ENCODE measurements around the gene DCBLD2. TPM values are rescaled to one million over a fixed set of nuclear protein-coding genes. Genes with fewer than 3 reads are reported as not detected.
"Not testable (repeated sequence)": the region's sequence is repeated elsewhere in the genome, so short reads cannot be mapped to it uniquely, and the experiment has no call there.

DCBLD2 gene
- total RNA-seq, 1 experiment from 2014 or later = 1,036 TPM

DNA sequence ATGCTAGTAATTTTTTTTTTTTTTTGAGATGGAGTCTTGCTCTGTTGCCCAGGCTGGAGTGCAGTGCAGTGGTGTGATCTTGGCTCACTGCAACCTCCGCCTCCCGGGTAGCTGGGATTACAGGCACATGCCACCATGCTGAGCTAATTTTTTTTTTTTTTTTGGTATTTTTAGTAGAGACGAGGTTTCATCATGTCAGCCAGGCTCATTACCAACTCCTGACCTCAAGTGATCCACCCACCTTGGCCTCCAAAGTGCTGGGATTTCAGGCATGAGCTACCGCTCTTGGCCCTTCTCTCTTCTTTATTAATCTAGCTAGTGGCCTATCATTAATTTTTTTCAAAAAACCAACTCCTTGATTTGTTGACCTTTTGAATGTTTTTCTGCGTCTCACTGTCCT lies 70.4 kb downstream of the DCBLD2 start:
- not testable (repeated sequence) for DNase-seq (ENCODE audit: low spot score)

DNA sequence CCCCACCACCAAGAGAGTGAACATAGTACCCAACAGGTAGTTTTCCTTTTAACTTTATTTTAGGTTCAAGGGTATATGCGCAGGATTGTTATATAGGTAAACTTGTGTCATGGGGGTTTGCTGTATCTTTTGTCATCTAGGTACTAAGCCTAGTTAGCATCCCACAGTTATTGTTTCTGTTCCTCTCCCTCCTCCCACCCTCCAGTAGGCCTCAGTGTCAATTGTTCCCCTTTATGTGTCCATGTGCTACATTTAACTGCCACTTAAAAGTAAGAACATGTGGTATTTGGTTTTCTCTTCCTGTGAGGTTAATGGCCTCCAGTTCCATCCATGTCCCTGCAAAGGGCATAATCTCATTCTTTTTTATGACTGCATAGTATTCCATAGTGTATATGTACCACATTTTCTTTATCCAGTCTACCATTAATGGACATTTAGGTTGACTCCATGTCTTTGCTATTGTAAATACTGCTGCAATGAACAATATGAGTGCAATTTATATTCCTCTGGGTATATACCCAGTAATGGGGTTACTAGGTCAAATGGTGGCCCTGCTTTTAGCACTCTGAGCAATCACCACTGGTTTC lies 72.2 kb downstream of the DCBLD2 start:
- no peak for DNase-seq (ENCODE audit: low spot score)

DNA sequence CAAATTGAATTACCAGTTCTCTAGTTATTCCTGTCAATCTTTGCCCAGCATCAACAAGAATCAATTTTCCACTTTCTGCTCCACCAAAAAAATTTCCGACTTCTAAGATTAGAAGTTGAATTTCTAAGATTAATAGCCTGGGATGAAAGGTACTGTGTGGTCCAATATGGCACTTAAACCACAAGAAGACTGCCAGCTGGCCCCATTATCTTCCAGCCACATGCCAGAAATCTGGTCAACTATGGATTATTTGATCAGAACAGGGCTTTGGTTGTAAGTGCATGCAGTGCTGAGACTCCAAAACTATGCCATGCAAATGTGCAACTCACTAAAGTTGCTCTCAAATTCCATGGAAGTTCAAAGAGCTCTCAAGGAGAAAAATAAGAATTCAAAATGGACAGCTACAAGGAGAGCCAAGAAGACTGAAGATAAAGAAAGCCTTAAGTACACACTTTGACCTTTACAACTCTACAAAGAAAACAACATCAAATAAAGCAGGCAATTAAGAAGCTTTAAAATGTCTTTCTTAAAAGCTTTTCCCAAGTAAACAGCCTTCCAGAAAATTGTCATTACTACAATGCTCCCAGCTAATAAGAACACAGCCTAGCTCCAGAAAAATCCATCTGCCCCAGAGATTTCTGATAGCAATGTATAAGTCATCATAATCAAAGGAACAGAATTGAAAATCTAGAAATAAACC lies 74.1 kb downstream of the DCBLD2 start:
- no peak for DNase-seq (ENCODE audit: low spot score)

DNA sequence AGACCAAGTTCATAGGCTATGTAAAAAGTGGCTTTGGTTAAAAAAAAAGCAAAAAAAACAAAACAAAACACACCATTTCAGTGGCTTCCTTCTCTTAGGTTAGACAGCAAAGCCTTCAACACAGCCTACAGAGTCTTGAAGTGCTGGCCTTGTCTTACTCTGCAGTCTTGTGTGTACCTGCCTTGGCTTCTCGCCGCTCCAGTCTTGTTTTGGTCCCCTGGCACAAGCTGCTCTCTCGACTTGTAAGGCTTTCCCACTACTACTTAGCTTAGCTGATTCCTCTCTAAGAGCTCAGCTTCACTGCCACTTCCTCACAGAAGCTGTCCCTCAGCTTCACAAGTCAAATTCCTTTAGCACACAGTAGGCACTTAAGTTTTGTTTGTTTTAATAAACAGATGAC lies 75.4 kb downstream of the DCBLD2 start:
- no peak for DNase-seq (ENCODE audit: low spot score)

DNA sequence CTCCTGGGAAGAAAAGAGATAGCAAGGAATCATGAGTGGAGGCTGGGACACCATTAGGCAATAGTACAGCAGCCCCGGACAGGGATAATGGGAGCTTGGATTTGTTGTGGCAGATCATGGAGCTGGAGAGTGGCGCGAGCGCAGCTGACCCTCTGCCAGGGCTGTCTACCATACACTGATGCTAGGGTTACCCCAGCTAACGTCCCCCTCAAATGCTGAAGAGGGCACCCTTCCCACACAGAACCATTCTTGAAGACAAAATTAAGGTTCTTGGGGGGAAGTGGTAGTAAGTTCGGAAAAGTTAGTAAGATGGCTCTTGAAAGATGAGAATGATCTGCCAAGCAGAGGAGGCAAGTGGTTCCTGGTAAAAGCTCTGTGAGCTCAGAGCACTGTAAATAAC lies 77.2 kb downstream of the DCBLD2 start:
- DNase-seq (ENCODE audit: low spot score) = no peak

DNA sequence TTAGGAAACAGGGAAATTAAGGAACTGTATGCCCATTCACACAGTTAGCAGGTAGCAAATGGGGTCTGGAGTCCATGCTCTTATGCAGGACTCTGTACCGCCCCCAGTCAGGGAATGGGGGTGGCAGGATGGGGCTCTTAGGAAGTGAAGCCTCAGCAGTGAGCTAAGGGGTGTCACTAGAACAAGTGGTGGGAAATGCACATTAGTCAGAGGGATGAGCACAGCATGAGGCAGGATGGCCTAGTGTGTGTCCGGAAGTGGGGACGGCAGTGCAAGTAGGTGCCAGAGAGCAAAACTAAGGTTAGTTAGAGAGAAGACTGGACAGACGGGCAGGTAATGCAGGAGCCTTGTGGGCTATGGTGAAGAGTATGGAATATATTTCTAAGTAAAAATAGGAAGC lies 77.7 kb downstream of the DCBLD2 start:
- peak; percentile 85 for DNase-seq (ENCODE audit: low spot score)

DNA sequence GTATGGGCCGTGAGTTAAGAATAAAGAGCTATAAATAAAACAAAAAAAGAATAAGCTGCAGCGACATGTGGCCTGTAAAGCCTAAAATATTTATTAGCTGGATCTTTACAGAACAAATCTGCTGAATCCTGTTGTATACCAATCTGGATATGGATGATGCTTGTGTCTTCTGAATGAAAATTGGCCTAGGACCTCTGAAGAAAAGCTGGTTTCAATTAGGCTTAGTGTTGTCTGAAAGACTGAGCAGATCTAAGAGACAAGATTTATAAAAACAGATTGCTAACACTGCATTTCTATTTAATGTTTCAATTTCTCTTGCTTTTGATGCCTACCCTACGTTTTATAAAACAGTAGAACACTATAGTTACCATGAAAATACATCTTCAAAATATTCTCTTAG lies 80.4 kb downstream of the DCBLD2 start:
- DNase-seq (ENCODE audit: low spot score) = no peak

DNA sequence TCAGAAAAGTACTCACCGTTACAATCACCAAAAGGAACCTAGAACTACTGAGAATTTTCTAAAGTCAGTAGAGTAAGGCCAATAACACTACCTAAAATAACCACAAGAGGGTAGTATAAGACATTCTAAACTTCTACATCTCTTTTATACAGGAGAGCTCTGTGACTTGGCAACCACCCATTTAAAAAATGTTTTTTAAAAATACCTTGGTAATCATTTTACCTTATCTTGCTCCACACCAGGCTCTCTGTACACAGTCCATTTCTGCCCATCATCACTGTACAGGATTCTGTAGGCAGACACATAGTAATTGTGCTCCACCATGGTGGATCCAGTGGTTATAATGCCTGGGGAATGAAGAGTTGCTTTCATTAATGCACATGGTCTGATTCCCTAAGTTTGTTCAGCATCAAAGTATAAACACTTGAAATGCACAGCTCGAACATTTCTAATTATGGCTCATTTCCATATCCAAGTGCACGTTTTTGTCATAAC lies 83.9 kb downstream of the DCBLD2 start:
- peak; percentile 73 for DNase-seq (ENCODE audit: low spot score)

DNA sequence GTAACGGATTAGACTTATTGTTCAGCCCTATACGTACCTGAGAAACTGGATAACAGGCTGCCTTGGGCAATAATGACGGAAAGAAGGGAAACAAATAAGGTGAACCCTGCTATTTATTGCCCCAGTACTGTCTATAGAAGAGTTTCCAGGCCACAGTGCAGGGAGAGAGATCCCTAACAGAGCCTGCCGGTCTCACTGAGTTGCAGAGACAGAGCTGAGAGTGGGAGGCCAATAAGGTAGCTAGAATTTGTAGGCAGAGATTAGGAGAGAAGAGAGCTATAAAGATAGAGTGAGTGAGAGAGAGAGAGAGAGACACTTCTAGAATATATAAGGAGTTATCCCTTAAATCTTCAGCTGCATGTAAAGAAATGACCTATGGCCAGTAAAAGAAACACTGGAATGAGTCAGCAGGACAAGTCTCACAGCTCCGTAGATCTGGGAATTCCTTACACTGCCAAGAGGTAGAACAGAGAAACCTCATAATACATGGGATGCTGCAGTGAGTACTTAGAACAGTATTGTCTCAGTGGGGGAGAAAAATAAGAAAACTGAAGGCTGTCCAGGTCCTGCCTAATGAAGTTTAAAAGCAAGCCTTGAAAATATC lies 86.6 kb downstream of the DCBLD2 start:
- peak; percentile 67 for DNase-seq (ENCODE audit: low spot score)

DNA sequence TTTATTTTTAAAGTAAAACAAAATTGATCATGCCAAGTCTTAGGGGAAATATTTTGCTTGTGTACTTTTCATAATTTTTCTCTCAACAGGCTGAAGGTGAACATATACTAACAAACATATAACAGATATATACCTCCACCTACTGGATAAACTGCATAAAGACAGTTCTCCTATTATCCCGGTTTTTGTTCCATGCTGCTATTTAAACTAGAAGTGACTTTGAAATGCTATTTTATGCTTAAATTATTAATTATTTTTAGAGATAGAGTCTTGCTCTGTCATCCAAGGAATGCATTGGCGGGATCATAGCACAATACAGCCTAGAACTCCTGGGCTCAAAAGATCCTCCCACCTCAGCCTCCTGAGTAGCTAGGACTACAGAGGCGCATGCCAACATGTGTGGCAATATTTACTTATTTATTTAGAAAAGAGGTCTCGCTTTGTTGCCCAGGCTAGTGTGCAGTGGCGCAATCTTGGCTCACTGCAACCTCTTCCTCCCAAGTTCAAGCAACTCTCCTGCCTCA lies 88.6 kb downstream of the DCBLD2 start:
- DNase-seq (ENCODE audit: low spot score) = peak; percentile 48

DNA sequence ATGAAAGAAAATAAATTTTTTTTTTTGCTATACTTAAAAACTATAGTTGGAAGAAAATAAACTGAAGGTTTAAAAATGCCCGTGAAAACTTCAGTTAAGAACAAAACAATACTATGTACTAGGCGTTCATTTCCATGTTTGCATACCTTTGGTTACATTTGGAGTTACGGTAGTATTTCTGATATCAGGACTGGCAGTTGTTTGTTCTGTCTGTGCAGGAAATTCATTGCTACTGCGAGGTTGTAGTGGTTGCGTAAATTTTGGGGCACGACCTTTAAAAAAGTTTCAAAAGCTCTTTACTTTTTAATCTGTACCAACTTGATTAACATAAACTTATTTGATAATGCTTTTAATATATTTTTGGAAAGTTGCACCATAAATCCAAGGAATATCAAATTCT lies 90.4 kb downstream of the DCBLD2 start:
- no peak for DNase-seq (ENCODE audit: low spot score)

DNA sequence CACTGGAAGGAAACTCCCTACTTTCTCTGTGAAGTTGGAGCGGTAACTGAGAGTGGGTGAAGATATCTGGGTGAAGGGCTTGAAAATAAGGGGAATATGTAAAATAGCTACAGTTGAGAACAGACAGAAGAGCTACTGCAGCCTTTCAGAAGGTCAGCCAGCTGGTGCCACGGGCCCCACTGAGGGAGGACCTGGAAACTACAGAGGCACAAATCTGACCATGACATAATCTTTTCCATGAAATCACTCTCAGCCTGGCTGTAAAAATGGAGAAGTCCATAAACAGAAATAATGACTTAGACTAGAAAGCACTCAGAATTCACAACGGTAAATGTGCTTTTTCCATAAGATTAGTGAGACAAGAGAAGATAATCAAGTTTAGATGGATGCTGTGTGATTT lies 91.9 kb downstream of the DCBLD2 start:
- DNase-seq (ENCODE audit: low spot score) = no peak

DNA sequence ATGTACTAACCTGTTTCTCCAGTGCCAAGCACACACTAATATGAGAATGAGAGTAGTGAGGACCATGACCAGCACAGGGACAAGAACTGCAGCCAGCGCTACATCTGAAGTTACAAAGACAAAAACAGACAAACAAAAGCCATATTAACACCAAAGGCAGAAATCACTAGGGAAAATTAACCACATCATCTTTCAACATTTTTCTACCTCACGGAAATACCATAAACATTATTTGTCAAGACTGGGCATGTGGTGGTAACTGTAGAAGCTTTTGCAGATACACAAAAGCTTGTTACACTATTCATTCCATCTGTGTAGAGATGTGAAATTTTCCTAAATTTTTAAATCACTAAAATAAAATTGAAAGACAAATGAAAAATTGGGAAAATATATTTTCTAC lies 93.4 kb downstream of the DCBLD2 start:
- DNase-seq (ENCODE audit: low spot score) = no peak

DNA sequence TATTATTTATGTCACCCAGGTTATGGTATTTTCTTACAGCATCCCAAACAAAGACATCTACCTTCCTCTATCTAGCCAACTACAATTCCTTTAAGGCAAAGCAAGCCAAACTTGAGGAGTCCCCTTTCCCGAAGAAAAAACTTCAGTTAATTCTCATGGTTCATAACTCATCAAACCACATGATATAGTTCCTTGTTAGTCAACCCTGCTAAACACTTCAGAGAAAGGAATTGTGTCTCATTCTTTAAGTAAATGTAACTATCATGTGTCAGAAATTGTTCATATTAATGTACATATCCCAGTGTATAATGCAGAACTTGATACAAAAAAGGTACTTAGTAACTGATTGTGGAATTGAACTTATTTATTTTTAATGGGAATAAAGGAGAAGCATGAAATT lies 93.9 kb downstream of the DCBLD2 start:
- no peak for DNase-seq (ENCODE audit: low spot score)

DNA sequence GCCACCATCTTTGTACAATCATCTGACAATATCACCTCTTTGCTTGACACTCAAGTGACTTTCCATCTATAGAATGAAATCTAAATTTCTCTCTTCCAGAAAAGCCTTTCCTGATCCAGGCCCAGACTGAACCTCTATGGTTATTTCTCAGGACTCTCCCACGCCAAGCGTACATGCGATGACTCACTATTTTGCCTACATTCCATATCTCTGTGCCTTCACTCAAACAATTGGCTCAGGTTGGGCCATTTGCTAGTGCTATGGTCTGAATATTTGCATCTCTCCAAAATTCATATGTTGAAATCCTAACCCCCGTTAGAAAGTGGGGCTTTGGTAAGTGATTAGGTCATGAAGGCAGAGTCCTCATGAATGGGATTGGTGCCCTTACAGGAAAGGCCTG lies 94.5 kb downstream of the DCBLD2 start:
- no peak for DNase-seq (ENCODE audit: low spot score)

DNA sequence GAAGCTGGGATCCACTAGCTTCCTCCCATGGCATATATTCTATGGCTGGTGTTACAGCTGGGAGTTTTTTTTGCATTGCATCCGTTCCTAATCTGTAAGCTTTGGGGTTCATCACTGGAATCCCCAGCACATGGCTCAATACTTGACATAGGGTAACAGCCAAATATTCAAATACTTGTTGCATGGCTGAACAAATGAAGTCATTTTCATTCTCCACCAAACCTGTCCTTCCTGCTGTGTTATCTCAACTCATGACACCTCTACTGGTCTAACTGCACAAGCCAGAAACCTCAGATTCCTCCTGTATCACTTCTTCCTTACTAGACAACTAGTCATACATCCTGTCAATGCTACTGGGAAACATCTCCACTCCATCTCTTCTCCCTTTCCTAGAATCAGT lies 95.0 kb downstream of the DCBLD2 start:
- no peak for DNase-seq (ENCODE audit: low spot score)

DNA sequence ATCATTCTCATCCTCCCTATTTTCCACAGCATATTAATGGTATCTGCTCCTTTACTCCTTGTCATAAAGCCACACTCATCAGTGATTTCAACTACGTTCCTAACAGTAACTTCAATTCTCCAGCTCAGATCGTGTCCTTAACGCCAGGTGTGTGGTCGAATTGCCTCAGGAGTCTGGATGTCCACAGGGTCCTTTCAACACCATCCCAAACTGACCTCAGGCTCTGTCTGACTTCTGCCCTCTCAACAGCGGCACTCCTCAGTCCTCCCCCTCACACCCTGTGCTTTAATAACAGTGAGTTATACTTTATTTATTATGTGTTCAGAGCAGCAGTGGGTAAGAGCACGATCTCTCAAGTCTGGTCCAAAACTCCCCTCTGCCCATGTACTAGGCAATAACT lies 95.9 kb downstream of the DCBLD2 start:
- DNase-seq (ENCODE audit: low spot score) = no peak

DNA sequence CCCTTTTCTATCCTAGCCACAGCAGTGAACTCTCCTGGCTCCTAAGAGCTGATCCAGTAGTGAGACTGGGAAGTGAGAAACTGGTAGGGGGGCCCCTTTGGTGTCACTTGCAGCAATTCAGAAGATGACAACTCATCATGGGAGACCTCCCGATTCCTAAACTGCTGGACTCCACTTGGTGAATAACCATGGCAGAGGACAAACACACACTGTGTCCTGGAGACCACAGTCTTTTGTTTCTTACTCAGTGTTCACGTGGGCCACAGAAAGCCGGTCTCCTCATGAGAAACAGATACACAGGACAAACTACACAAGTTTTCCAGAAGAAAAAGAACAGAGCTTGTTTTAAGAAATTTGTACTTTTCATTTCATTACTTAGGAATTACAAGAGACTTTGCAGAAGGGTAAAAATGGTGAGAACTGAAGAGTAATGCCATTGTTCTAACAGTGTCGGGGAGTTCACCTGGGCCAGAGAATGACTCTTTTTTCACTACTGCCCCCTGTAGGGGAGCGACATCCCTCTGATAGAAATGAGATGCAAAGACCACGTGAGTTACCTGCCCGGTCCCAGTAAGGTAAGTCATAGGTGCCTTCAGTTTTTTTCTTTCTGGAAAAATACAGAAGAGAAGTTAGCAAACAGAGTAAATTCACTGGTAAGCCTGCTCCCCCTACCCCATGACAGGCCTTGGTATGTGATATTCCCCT lies 100.3 kb downstream of the DCBLD2 start:
- no peak for DNase-seq (ENCODE audit: low spot score)

DNA sequence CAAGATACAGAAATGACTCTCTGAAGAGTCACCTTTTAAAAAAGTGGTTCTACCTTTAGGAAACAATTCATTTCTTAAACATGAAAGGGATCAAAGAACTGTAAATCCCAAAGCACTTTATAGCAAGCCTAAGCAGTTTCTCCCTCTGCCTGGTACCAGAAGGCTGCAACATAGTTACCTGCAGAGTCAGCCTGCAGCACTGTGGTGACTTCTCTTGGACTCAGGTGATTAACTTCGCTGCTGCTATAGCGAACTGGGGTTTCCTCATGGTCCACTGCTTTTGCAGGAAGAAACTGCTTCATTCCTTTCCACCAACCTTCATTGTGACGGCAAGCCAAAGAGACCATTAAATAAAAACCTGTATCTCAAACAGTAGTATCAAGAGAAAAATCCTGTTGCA lies 101.1 kb downstream of the DCBLD2 start:
- no peak for DNase-seq (ENCODE audit: low spot score)

DNA sequence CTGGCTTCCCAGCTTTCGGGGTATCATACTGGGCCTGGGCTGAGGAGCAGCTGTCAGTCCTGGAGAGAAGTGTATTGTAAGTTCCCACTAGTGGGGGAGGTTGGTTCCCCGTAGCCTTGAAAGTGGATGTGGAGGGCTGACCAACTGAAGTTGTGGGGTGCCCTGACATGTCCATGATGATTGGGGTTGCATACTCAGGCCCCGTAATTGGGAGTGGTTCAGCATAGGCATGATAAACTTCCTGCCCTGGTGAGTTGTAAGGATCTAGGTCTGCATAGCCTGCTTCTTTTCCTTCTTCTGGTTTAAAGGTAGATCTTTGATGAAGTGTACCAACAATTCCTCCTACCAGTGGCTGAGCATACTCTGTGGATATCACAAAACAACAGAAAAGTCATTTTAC lies 102.0 kb downstream of the DCBLD2 start:
- DNase-seq (ENCODE audit: low spot score) = no peak

DNA sequence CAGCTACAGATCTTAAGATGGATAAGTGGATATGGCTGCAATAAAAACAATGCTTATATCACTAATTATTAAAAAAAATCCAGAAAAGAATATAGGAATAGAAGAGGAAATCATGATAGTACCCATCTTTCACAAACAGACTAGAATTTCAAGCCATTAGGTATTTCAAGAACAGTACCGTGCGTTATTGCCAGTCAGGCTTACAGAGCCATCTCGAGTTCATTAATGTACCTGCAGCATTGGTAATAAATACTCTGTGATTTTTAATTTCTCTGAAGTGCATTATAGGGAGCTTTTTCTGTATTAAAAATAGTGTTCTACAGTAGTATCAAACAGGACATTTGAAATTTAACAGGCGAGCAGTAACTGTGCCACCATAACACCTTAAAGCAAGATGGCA lies 102.7 kb downstream of the DCBLD2 start:
- no peak for DNase-seq (ENCODE audit: low spot score)

DNA sequence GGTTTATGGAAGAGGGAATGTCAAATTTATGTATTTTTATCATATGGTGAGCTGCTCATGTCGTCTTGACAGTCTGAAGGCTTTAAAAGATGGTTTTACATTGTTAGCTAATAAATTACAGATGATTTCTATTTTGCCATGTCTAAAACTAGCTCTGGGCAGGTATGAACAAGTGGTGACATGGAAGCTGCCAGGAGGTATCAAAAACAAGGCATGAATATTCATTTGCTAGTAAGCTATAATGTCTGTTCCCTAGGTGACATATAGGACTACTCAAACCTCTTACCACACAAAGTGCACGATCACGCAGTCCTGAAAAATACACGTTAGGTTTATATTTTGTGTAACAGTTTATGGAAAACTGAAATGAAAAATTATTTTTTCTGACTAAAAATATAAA lies 103.6 kb downstream of the DCBLD2 start:
- no peak for DNase-seq (ENCODE audit: low spot score)

DNA sequence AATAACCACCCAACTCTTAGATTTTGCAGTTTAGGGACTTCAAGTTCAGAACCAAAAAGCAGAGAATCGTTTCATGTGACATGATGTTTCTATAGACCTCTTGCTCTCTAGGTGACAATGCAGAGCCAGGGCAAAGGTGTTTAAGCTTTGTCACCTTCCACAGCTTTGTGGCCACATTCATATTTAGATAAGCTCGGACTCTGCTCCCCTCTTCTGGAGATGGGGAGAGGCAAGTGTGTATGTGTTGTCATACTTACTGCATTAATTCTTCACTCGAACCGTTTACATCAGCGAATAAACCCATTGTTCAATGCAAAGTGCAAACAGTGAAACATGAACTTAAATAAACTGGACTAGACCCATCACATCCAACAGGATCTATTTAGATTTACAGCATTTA lies 105.2 kb downstream of the DCBLD2 start:
- no peak for DNase-seq (ENCODE audit: low spot score)
